ENCODE measurements around the gene PRKAA1.

GRCh38 chr5:40796487-40796889 is 1.7 kb downstream of the PRKAA1 start:
- TF ChIP-seq, protein P1, sequence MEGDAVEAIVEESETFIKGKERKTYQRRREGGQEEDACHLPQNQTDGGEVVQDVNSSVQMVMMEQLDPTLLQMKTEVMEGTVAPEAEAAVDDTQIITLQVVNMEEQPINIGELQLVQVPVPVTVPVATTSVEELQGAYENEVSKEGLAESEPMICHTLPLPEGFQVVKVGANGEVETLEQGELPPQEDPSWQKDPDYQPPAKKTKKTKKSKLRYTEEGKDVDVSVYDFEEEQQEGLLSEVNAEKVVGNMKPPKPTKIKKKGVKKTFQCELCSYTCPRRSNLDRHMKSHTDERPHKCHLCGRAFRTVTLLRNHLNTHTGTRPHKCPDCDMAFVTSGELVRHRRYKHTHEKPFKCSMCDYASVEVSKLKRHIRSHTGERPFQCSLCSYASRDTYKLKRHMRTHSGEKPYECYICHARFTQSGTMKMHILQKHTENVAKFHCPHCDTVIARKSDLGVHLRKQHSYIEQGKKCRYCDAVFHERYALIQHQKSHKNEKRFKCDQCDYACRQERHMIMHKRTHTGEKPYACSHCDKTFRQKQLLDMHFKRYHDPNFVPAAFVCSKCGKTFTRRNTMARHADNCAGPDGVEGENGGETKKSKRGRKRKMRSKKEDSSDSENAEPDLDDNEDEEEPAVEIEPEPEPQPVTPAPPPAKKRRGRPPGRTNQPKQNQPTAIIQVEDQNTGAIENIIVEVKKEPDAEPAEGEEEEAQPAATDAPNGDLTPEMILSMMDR (IDR thresholded peaks at IDR 0.05): no peak
- TF ChIP-seq POLR2AphosphoS5 (IDR thresholded peaks at IDR 0.05) (peak in 1 of 3 donors; percentile 55), POLR2A (IDR thresholded peaks at IDR 0.05) (no peak)
